PFSK-1 (cell line): Measurements from ENCODE around the gene ZHX3.

Experiments used
- REST ChIP-seq, 2 experiments: IDR thresholded peaks; 2 replicates each; pipeline versions ENCODE4 v1.6.1 to v1.8.0; 2011 to 2012; ENCODE audit warnings: low read depth in 2 of 2, low read length in 2 of 2, control low read depth in 1 of 2, inconsistent platforms in 1 of 2, mild to moderate bottlenecking in 1 of 2, moderate library complexity in 1 of 2; ENCODE audit not compliant: insufficient read depth in 1 of 2
- SIN3A ChIP-seq: IDR thresholded peaks from 2 replicates; pipeline ENCODE4 v1.6.1; 2012; ENCODE audit warnings: mild to moderate bottlenecking, low read length, moderate library complexity, borderline replicate concordance; ENCODE audit not compliant: insufficient read depth

GRCh38 chr20:41327178-41327577 is 9.6 kb upstream of the ZHX3 start:
- TF ChIP-seq REST (IDR thresholded peaks at IDR 0.05; ENCODE audit: insufficient read depth in 1 of 2, low read depth in 2 of 2, low read length in 2 of 2) (no peak), SIN3A (no peak)
